HepG2 (cell line): ENCODE measurements around the gene CMIP. TPM values are rescaled to one million over a fixed set of nuclear protein-coding genes. Genes with fewer than 3 reads are reported as not detected.

Experiments used
- CHCHD3 ChIP-seq: sonication (generic); formaldehyde crosslinking; IDR thresholded peaks from 2 replicates; pipeline ENCODE4 v1.8.0; 2022; ENCODE audit warnings: mild to moderate bottlenecking, missing genetic modification reagents, moderate library complexity
- EHMT2 ChIP-seq: fragments of 200-600 bp; sonication (generic); IDR thresholded peaks from 2 replicates; pipeline ENCODE4 v1.7.0; 2017; ENCODE audit warnings: antibody characterized with exemption, low read depth, low read length, borderline replicate concordance
- MAF1 ChIP-seq: sonication (generic); formaldehyde crosslinking; IDR thresholded peaks from 2 replicates; pipeline ENCODE4 v1.5.0; 2020; ENCODE audit warnings: missing genetic modification reagents, borderline replicate concordance
- MXI1 ChIP-seq: IDR thresholded peaks from 3 replicates; pipeline ENCODE4 v1.6.1; 2012; ENCODE audit warnings: low read depth, low read length, inconsistent platforms, borderline replicate concordance
- NAIF1 ChIP-seq: sonication (generic); formaldehyde crosslinking; IDR thresholded peaks from 2 replicates; pipeline ENCODE4 v1.5.0; 2020; ENCODE audit warnings: mild to moderate bottlenecking, missing genetic modification reagents, borderline replicate concordance
- PPARG ChIP-seq: conservative IDR thresholded peaks from 2 replicates; pipeline ENCODE4 v1.6.1; 2016; ENCODE audit warnings: missing biosample characterization, missing genetic modification reagents
- RBM39 ChIP-seq: fragments of 200-400 bp; formaldehyde crosslinking; IDR thresholded peaks from one replicate; pipeline ENCODE4 v1.6.1; 2018; ENCODE audit warnings: antibody characterized with exemption, mild to moderate bottlenecking, low read depth, low read length; ENCODE audit not compliant: poor library complexity, severe bottlenecking
- SCMH1 ChIP-seq: sonication (generic); formaldehyde crosslinking; IDR thresholded peaks from 2 replicates; pipeline ENCODE4 v1.9.0; 2021; ENCODE audit warnings: missing genetic modification reagents, mild to moderate bottlenecking, borderline replicate concordance
- SMC3 ChIP-seq: IDR thresholded peaks from 2 replicates; pipeline ENCODE4 v1.6.1; 2011; ENCODE audit warnings: low read length, improper control_type of control experiment
- SOX5 ChIP-seq: IDR thresholded peaks from 2 replicates; pipeline ENCODE4 v1.6.1; 2016; ENCODE audit warnings: borderline replicate concordance
- ZBTB38 ChIP-seq: sonication (generic); formaldehyde crosslinking; IDR thresholded peaks from 2 replicates; pipeline ENCODE4 v1.5.1; 2020; ENCODE audit warnings: mild to moderate bottlenecking, missing genetic modification reagents
- ZMAT3 ChIP-seq: sonication (generic); formaldehyde crosslinking; conservative IDR thresholded peaks from 2 replicates; pipeline ENCODE4 v1.7.0; 2021; ENCODE audit warnings: missing genetic modification reagents
- ZMYM3 ChIP-seq: sonication (generic); formaldehyde crosslinking; IDR thresholded peaks from 2 replicates; pipeline ENCODE4 v1.5.1; 2020; ENCODE audit warnings: mild to moderate bottlenecking, missing genetic modification reagents
- ZNF143 ChIP-seq: sonication (generic); formaldehyde crosslinking; IDR thresholded peaks from 2 replicates; pipeline ENCODE4 v1.4.0; 2020; ENCODE audit warnings: missing genetic modification reagents
- ZNF235 ChIP-seq: sonication (generic); formaldehyde crosslinking; IDR thresholded peaks from 2 replicates; pipeline ENCODE4 v1.8.1; 2023; ENCODE audit warnings: mild to moderate bottlenecking, missing genetic modification reagents, borderline replicate concordance
- ZNF30 ChIP-seq: sonication (generic); formaldehyde crosslinking; IDR thresholded peaks from 2 replicates; pipeline ENCODE4 v1.5.0; 2020; ENCODE audit warnings: mild to moderate bottlenecking, missing genetic modification reagents
- ZNF333 ChIP-seq: sonication (generic); formaldehyde crosslinking; IDR thresholded peaks from 2 replicates; pipeline ENCODE4 v1.4.0; 2020; ENCODE audit warnings: mild to moderate bottlenecking, missing genetic modification reagents, borderline replicate concordance
- ZNF644 ChIP-seq: IDR thresholded peaks from 2 replicates; pipeline ENCODE4 v1.6.1; 2016; ENCODE audit warnings: low read depth
- polyA plus RNA-seq, 8 experiments: library from polyadenylated mRNA; depleted of rRNA in 3 of 8; stranded (reverse) in 7 of 8; unstranded in 1 of 8; fragments of >200 nt; fragmentation: Illumina TruSeq in 4 of 8; extraction: Trizol in 4 of 8; gene quantifications; 2 replicates each; pipeline versions ENCODE4 v1.2.1 to v1.2.3, GENCODE V29; 2011 to 2016; ENCODE audit warnings: low read depth in 4 of 8, missing spikeins in 1 of 8, mixed read lengths in 1 of 8; ENCODE audit not compliant: insufficient read depth in 1 of 8
- total RNA-seq, 5 experiments: library from RNA; depleted of rRNA; stranded (reverse); fragments of >200 nt; fragmentation: Illumina TruSeq; extraction: Trizol; gene quantifications; 2 replicates each; pipeline ENCODE4 v1.2.3, GENCODE V29; 2016; ENCODE audit warnings: low read depth in 1 of 5
- TF ChIP-seq, protein P1 (sequence below): sonication (generic); formaldehyde crosslinking; IDR thresholded peaks from 2 replicates; pipeline ENCODE4 v1.5.0; 2020; ENCODE audit warnings: missing genetic modification reagents, mild to moderate bottlenecking, borderline replicate concordance
- TF ChIP-seq, protein P2 (sequence below): sonication (generic); formaldehyde crosslinking; IDR thresholded peaks from 2 replicates; pipeline ENCODE4 v1.9.0; 2021; ENCODE audit warnings: missing genetic modification reagents, mild to moderate bottlenecking, borderline replicate concordance
- TF ChIP-seq, protein P3 (sequence below): sonication (generic); formaldehyde crosslinking; IDR thresholded peaks from 2 replicates; pipeline ENCODE4 v1.5.1; 2020; ENCODE audit warnings: missing genetic modification reagents, mild to moderate bottlenecking, borderline replicate concordance

The CMIP gene
- total and polyA plus RNA-seq, 2 of the 13 experiments (the other 11 are each of a cell fraction or from before 2014, with no cell fraction given), result 10.9 to 18.1 TPM

DNA sequence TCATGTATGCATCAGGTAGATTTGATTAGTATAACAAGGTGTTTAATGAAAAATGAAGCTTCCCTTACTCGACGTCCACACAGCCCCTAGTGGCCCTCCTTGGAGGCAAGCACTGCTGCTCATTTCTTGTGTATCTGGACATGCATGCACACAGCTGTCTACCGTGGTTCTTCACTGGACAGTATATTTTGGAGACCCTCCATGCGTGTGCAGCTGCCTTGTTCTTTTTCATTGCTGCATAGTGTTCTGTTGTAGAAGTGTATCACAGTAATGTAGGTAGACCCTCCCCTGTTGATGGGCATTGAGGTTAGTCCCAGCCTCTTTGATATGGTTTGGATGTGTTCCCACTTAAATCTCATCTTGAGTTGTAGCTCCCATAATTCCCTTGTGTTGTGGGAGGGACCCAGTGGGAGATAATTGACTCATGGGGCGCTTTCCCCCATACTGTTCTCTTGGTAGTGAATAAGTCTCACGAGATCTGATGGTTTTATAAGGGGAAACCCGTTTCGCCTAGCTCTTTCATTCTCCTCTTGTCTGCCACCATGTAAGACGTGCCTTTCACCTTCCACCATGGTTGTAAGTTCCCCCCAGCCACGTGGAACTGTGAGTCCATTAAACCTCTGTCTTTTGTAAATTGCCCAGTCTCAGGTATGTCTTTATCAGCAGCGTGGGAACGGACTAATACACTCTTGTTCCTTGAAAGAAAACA, 6.3 kb downstream of the CMIP start (continued):
- TF ChIP-seq, protein P1, sequence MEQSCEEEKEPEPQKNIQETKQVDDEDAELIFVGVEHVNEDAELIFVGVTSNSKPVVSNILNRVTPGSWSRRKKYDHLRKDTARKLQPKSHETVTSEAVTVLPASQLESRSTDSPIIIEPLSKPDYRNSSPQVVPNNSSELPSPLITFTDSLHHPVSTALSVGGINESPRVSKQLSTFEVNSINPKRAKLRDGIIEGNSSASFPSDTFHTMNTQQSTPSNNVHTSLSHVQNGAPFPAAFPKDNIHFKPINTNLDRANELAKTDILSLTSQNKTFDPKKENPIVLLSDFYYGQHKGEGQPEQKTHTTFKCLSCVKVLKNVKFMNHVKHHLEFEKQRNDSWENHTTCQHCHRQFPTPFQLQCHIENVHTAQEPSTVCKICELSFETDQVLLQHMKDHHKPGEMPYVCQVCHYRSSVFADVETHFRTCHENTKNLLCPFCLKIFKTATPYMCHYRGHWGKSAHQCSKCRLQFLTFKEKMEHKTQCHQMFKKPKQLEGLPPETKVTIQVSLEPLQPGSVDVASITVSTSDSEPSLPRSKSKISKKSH (CRISPR knock-in tag), result no peak
- TF ChIP-seq SCMH1 (CRISPR knock-in tag), result no peak
- TF ChIP-seq ZNF235 (CRISPR knock-in tag), result no peak
- 0 out of 3 replicates have a peak, but pooled peaks have one; percentile 8 for TF ChIP-seq MXI1
- TF ChIP-seq EHMT2, result no peak
- 0 out of 2 replicates have a peak, but pooled peaks have one; percentile 13 for TF ChIP-seq ZNF644 (CRISPR knock-in tag)
- no peak for TF ChIP-seq ZMAT3 (CRISPR knock-in tag)
- 0 out of 2 replicates have a peak, but pooled peaks have one; percentile 35 for TF ChIP-seq ZNF143 (CRISPR knock-in tag)
- TF ChIP-seq PPARG (CRISPR knock-in tag), result no peak
- no peak for TF ChIP-seq NAIF1 (CRISPR knock-in tag)
- no peak for TF ChIP-seq MAF1
- peak; percentile 61 for TF ChIP-seq ZMYM3
- TF ChIP-seq, protein P2, sequence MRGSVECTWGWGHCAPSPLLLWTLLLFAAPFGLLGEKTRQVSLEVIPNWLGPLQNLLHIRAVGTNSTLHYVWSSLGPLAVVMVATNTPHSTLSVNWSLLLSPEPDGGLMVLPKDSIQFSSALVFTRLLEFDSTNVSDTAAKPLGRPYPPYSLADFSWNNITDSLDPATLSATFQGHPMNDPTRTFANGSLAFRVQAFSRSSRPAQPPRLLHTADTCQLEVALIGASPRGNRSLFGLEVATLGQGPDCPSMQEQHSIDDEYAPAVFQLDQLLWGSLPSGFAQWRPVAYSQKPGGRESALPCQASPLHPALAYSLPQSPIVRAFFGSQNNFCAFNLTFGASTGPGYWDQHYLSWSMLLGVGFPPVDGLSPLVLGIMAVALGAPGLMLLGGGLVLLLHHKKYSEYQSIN (CRISPR knock-in tag), result peak; percentile 87; the same call in 1 of the 2 replicates
- TF ChIP-seq, protein P3, sequence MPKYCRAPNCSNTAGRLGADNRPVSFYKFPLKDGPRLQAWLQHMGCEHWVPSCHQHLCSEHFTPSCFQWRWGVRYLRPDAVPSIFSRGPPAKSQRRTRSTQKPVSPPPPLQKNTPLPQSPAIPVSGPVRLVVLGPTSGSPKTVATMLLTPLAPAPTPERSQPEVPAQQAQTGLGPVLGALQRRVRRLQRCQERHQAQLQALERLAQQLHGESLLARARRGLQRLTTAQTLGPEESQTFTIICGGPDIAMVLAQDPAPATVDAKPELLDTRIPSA (CRISPR knock-in tag), result no peak
- no peak for TF ChIP-seq RBM39
- TF ChIP-seq SOX5, result no peak
- TF ChIP-seq ZBTB38, result 0 out of 2 replicates have a peak, but pooled peaks have one; percentile 54
- TF ChIP-seq ZNF30 (CRISPR knock-in tag), result no peak
- no peak for TF ChIP-seq CHCHD3 (CRISPR knock-in tag)
- TF ChIP-seq SMC3, result 0 out of 2 replicates have a peak, but pooled peaks have one; percentile 12
- TF ChIP-seq ZNF333 (CRISPR knock-in tag), result no peak
